Tibial artery (tissue), 4 donors: ENCODE results near the gene GLI3.

Experiments
- DNase-seq, 2 donors: peaks; one replicate each; pipeline ENCODE4 v3.0.0-alpha.2; 2019
- H3K27ac ChIP-seq, 2 donors: fragments of 200-600 bp; sonication (generic) in 1 of 2; 1 replicate in 1 of 2; 2 replicates in 1 of 2; pipeline ENCODE4 v1.5.1; 2018 to 2019; ENCODE audit warnings: mild to moderate bottlenecking in 1 of 2
- H3K27me3 ChIP-seq, 2 donors: fragments of 200-600 bp; sonication (generic) in 1 of 2; one replicate each; pipeline versions ENCODE4 v1.5.1 to v1.6.0; 2016 to 2019
- H3K36me3 ChIP-seq, 3 donors: fragments of 200-600 bp; sonication (generic) in 2 of 3; one replicate each; pipeline ENCODE4 v1.5.1; 2016 to 2019; ENCODE audit warnings: mild to moderate bottlenecking in 2 of 3
- H3K4me1 ChIP-seq, 4 donors: fragments of 200-600 bp; sonication (generic) in 2 of 4; 1 replicate in 3 of 4; 2 replicates in 1 of 4; pipeline ENCODE4 v1.5.1; 2016 to 2019
- H3K4me3 ChIP-seq, 2 donors: fragments of 200-600 bp; sonication (generic) in 1 of 2; 1 replicate in 1 of 2; 2 replicates in 1 of 2; pipeline ENCODE4 v1.5.1; 2018 to 2019; ENCODE audit warnings: mild to moderate bottlenecking in 2 of 2
- H3K9me3 ChIP-seq, 3 donors: fragments of 200-600 bp; sonication (generic) in 1 of 3; one replicate each; pipeline ENCODE4 v1.5.1; 2016 to 2019
- intact Hi-C: fragments of 100-400 bp; cut with DNase I; formaldehyde crosslinking; loops from one replicate; pipeline ENCODE4 v1.15.0; 2023; ENCODE audit warnings: low total_unique reads
- TF ChIP-seq, protein P1 (sequence below), 2 experiments: fragments of 200-600 bp in 1 of 2; fragments of 450-650 bp in 1 of 2; IDR thresholded peaks; one replicate each; pipeline ENCODE4 v1.5.1; 2017 to 2019; ENCODE audit warnings: antibody characterized with exemption in 2 of 2, mild to moderate bottlenecking in 1 of 2, moderate library complexity in 1 of 2

GLI3 gene

DNA sequence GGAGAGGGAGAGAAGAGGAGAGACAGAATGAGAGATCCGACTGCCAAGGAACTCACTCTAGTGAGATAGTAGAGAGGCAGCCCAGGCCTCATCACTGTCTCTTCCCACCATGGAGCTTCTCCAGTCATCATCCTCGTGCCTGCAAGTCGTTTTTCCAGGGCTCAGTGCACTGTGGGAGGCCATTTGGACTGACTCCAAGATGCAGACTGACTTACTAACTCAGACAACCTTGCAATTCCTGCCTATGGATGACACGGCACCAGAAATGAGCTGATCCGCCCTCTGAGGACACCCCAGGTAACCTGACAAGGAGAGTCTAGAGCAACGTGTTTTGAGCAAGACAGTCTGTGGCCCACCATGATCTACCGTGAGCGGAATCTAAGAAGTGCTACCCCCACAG lies 154.9 kb downstream of the GLI3 start:
- Histone ChIP-seq H3K4me1 (no peaks in the 10 kb centered on the region), H3K9me3 (no peaks in the 10 kb centered on the region), H3K4me3 (no peak overlapping the region), H3K27me3 (no peaks in the 10 kb centered on the region), H3K36me3 (no peaks in the 10 kb centered on the region), H3K27ac (no peak overlapping the region)
- TF ChIP-seq, protein P1, sequence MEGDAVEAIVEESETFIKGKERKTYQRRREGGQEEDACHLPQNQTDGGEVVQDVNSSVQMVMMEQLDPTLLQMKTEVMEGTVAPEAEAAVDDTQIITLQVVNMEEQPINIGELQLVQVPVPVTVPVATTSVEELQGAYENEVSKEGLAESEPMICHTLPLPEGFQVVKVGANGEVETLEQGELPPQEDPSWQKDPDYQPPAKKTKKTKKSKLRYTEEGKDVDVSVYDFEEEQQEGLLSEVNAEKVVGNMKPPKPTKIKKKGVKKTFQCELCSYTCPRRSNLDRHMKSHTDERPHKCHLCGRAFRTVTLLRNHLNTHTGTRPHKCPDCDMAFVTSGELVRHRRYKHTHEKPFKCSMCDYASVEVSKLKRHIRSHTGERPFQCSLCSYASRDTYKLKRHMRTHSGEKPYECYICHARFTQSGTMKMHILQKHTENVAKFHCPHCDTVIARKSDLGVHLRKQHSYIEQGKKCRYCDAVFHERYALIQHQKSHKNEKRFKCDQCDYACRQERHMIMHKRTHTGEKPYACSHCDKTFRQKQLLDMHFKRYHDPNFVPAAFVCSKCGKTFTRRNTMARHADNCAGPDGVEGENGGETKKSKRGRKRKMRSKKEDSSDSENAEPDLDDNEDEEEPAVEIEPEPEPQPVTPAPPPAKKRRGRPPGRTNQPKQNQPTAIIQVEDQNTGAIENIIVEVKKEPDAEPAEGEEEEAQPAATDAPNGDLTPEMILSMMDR (IDR thresholded peaks at IDR 0.05), result no peak
- no peak for DNase-seq
- intact Hi-C loops, result no loop called here

DNA sequence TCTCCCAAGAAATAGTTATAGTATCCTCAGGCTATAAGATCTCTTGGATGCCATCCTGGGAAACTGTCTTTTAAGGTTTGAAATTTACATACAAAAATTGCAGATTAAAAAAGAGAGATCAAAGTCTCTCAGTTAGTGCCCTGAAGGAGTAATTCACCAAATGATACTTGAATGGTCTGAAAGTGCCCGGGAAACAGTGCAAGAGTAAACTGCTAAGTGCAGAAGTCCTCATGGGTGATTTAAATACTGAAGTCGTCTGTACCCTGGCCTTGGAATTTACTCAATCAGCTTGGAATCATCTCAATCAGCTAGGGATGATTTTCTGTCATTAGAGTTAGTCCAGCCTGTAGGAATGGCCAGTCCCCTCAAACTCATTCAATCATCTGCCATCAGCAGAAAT lies 155.3 kb downstream of the GLI3 start:
- TF ChIP-seq, protein P1 (IDR thresholded peaks at IDR 0.05), result no peak
- intact Hi-C loops, result no loop called here
- H3K4me3 ChIP-seq, result no peak overlapping the region
- no peaks in the 10 kb centered on the region for H3K4me1 ChIP-seq
- no peaks in the 10 kb centered on the region for H3K27me3 ChIP-seq
- H3K9me3 ChIP-seq, result no peaks in the 10 kb centered on the region
- DNase-seq, result no peak
- H3K27ac ChIP-seq, result no peak overlapping the region
- no peaks in the 10 kb centered on the region for H3K36me3 ChIP-seq

DNA sequence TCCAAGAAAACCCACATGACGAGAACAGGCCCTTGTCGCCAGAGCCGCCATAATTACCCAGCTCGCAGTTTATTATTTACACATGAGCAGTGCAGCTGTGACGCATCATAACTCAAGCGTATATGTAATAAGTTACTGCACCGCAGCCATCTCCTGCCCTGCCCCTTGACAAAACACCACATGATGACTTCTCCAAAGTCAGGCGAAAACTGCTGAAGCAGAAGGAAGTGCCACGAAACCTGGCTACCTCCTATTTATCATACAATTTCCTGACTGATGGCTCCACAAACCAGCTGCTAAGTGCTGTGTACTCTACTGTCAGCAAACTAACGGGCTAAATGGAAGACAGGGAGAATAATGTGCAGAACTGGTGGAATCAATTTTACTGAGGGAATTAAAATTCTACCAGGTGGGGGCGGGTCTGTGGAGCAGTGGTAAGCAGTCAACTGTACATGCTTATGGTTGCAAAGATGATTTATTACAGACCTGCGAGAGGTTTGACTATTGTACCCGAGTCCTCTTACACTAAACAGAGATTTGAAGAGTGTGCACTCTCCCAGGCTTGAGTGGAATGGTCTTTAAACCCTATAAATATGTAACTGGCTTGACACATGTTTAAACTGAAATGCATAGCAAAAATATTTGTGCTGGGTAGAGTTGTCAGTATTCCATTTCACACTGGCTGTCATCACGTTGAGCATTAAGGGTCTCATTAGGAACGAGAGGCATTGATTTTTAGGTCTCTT lies 156.0 kb downstream of the GLI3 start:
- Histone ChIP-seq H3K9me3 (no peaks in the 10 kb centered on the region), H3K4me1 (no peaks in the 10 kb centered on the region), H3K36me3 (no peaks in the 10 kb centered on the region), H3K4me3 (no peak overlapping the region), H3K27me3 (no peaks in the 10 kb centered on the region), H3K27ac (no peak overlapping the region)
- TF ChIP-seq, protein P1 (IDR thresholded peaks at IDR 0.05), result no peak
- intact Hi-C loops, result no loop called here
- DNase-seq, result no peak

DNA sequence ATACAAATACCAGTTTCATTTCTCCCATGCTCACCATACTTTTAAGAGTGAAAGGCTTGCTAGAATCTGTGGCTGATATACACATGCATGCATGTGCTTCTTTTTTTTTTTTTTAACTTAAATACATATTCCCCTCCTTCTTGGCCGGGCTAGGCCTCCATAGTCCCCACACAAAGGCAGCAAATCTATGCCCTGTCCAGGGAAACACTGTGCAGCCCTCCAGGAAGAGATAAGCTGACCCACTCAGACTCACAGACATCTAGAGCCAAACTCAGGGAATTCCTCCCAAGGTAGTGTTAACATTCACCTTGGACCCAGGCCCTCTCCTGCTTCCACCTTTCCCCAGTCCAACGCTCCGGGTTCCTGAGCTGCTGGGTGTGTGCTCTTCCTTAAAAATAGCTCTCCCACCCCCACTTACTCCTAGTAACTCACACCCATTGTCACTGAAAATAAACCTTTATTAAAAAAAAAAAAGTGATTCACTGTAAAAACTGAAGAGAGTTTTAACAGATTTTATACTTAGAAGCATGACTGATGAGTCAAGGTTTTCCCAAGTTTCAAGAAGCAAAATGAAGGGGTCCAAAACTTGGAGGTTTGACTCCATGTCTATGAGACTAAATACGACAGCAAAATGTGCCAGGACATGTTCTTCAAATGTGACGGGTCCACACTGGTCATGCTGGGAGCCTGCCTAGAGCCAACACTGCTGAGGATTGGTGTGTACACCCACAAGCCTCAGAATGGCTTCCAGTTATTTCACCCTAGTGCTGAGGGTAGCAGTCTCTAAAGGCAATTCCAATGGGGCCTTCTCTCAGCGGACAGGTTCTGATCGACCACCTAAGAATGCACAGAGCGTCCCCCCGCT lies 159.5 kb downstream of the GLI3 start:
- TF ChIP-seq, protein P1 (IDR thresholded peaks at IDR 0.05), result no peak
- Histone ChIP-seq H3K36me3 (no peaks in the 10 kb centered on the region), H3K27me3 (no peaks in the 10 kb centered on the region), H3K4me1 (no peaks in the 10 kb centered on the region), H3K9me3 (no peaks in the 10 kb centered on the region), H3K27ac (no peak overlapping the region), H3K4me3 (no peak overlapping the region)
- no peak for DNase-seq
- intact Hi-C loops, result no loop called here

DNA sequence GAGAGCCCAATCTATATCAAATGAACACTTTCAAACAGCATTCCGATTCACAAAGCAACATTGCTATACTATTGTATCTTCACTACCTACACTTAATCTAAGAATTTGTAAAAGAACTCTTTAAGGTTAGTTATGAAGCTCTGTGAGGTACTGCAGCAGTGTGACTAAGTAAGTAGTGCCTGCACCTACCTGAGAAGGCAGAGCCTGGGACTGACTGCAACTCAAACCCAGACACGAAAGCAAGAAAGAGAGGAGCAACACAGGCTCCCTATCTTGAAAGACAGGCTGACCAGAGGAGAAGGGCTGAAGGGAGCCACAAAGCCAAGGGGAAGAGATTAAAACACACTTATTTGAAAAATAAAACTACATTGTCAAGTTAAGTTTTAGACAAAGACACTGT lies 160.1 kb downstream of the GLI3 start:
- H3K9me3 ChIP-seq, result no peaks in the 10 kb centered on the region
- no peaks in the 10 kb centered on the region for H3K36me3 ChIP-seq
- TF ChIP-seq, protein P1 (IDR thresholded peaks at IDR 0.05), result no peak
- no peaks in the 10 kb centered on the region for H3K27me3 ChIP-seq
- intact Hi-C loops, result no loop called here
- H3K4me3 ChIP-seq, result no peak overlapping the region
- H3K27ac ChIP-seq, result no peak overlapping the region
- H3K4me1 ChIP-seq, result no peaks in the 10 kb centered on the region
- no peak for DNase-seq
